CMK (cell line): ENCODE measurements around the gene TTBK1.

Experiments used
- DNase-seq: peaks from one replicate; pipeline ENCODE4 v3.0.0-alpha.2; 2010; ENCODE audit warnings: low read depth

The TTBK1 gene

DNA sequence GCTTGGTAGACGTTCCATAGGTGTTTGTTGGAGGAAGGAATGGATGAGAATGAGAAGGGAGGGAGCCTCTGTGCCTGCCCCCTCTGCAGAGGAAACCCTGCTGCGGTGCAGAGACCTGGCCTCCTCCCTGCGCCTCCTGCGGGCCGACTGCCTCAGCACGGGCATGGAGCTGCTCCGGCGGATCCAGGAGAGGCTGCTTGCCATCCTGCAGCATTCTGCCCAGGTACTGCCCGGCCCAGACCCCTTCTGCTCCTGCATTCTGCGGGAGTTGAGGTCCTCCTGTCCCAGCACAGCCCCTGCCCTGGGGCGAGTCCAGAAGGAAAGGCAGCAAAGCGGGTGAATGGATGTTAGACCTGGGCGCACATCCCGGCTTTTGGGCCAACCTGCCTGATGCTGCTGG is 20.1 kb upstream of the TTBK1 start:
- DNase-seq = no peak

DNA sequence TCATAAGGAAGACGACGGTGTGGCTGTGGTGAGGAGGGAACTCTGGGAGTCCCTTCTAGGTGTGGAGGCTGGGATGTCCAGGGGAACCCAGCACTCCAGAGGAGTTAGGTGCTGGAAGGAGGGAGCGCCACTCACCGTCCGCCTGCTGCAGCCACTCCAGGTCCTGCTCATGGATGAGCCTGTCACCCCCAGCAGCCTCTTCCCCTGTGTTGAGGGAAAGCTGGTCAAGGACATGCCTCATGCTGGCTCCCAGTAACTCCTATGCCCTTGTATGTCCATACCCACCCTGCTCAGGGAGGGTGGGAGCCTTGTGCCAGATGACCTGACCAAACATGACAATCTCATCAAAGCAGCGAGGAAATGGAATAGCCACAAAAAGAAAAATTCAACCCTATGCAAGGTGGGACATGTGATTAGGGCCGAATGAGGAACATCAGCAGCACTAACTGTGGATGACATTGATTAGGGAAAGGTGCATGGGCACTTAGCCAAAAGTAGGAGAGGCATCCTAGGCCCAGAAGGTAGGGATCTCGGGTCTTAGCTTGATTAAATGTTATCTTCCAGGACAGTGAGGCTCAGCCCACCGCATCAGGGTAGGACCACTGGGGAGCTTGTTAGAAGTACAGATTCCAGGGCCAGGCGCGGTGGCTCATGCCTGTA is 17.0 kb upstream of the TTBK1 start:
- peak; percentile 43 for DNase-seq

DNA sequence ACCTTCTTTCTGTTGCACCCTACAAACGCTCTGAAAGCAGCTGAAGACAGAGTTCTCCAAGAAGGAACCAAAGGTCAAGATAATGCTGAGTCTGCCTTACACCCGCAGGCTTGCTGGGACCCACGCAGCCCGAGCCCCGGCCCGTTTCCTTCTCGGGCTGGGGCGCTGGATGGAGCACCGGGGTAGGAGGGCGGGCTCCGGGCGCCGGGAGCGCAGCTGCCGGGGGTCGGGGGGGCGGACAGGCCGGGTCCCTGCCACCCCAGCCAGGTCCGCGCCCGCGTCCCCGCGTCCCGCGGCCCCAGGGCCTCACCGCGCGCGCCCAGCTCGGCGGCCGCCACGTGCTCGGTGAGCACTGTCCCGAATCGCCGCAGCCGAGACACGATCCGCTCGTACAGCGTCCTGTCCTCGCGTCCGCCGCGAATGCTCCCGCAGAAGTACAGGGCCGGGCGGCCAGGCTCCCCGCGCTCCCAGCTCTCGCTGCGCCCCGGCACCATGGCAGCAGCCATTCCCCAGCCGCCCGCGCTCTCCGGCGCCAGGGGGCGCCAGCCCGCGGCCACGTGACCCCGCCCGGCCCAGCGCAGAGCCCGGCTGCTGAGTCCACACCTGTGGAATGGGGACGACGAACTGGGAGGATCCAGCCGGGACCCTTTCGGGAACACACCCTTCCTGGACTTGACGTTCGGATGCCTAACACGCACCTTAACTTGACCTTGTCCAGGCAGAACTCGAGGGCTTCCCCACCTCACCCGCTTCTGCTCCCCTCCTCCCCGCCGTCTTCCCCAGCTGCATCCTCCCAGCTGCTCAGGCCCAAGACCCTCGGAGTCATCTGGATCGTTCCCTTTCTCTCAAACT is 14.1 kb upstream of the TTBK1 start, which contains the start of gene DNPH1:
DNPH1 (minus strand) TSS at position 531 of the 852 bp plus-strand sequence; CDS start at position 506, 25 bp downstream.
- DNase-seq = peak; percentile 47

DNA sequence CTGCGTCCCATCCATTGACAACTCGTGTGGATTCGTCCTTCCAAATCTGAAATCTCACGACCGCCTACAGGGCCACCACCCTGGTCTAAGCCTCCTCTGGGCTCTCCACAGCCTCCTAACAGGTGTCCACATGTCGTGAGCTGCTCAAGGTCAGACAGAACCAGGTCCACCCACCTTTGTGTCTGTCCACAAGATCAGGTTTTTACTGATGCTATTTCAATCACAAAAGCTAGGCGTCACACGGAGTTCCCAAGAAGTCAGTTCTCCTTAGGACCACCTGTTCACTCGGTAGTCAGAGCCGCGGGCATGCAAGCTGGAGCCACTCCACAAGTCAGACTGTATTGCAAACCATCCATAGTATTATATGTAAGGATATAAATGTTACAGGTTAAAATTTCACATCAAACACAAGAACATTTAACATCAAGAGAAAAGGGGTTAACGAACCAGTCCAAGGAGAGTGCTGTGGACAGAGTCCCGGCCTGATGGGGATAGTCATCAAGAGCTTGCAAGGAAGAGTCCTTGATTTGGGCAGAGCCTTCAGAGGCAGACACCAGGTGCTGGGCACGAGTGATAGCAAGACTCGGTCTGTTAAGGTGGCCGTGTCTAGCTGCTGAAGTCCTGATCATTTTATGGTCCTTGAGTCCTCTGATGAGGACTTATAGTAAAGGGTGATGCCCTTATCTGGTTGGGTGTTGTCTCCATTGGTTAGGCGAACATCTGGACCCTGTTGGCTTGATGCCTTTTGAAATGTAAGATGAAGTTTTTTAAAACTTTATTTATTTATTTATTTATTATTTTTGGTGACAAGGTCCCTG is 13.3 kb upstream of the TTBK1 start:
- DNase-seq = no peak

DNA sequence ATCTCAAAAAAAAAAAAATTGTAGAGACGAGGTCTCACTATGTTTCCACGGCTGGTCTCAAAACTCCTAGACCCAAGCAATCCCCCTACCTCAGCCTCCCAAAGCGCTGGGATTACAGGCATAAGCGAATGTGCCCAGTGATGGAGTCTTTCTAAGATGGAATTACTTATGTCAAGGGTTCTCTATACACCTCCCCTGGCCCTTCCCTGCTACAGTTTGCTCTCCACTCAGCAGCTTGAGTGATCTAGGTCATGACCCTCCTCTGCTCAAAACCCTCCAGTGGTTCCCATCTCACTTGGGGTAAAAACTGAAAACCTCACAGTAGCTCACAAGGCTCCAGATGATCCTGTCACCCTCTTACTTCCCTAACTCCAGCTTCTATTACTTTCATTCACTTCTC is 12.2 kb upstream of the TTBK1 start:
- DNase-seq = no peak

DNA sequence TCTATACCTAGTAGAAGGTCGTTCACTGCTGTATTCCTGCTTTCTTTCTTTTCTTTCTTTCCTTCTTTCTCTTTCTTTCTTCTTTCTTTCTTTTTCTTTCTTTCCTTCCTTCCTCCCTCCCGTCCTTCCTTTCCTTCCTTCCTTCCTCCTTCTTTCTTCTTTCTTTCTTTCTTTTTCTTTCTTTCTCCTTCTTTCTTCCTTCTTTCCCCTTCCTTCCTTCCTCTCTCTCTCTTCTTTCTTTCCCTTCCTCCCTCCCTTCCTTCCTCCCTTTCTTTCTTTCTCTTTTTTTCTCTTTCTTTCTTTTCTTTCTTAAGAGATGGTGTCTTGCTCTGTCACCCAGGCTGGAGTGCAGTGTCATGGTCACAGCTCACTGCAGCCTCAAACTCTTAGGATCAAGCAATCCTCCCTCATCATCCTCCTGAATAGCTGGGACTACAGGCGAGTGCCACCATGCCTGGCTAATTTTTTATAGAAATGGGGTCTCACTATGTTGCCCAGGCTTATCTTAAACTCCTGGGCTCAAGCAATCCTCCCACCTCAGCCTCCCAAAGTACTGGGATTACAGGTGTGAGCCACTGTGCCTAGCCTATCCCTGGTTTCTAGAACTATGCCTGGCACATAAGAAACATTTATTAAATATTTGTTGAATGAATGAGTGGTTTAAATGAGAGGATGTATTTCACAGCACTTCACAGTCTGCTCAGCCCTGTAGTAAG is 11.4 kb upstream of the TTBK1 start:
- DNase-seq = no peak

DNA sequence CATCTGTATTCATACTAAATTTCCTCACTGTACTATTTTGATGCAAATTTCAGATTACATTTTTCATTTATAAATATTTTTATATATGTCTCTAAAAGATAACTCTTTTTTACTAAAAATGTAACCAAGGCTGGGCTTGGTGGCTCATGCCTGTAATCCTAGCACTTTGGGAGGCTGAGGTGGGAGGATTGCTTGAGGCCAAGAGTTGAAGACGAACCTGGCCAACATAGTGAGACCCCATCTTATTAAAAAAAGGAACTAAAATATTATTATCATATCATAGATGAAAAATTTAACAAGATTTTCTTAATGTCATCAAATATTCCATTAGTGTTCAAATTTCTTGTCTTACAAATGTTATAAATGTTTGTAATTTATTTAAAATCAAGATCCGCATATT is 7.4 kb upstream of the TTBK1 start:
- DNase-seq = no peak

DNA sequence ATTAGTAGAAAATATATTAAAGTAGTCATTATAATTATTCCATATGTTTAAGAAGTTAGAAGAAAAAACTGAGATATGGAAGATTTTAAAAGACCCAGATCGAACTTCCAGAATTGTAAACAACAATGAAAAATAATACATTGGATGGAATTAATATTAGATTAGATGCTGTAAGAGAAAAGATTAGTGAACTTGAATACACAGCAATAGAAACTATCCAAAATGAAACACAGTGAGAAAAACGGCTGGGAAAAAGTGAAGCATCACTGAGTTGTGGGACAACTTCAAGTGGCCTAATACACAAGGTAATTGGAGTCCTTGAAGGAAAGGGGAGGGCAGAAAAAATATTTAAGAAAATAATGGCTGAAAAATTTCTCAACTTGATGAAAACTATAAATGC is 4.2 kb upstream of the TTBK1 start:
- DNase-seq = no peak

DNA sequence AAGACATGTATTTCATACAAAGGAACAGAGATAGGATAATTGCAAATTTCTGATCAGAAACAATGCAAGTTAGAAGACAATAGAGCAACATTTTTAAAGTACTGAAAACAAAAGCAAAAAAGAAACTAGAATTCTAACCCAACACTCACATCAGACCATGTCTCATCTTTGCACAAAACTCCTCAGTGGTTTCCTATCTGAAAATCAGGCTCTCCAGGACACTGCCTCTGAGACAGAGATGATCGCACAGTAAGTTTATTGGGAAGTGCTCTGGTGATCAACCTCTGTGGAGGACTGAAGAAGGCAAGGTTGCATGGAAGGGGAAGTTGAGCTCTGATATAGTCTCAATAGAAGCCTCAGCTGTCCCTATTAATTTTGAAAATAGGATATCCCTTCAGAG is 2.3 kb upstream of the TTBK1 start:
- DNase-seq = no peak

DNA sequence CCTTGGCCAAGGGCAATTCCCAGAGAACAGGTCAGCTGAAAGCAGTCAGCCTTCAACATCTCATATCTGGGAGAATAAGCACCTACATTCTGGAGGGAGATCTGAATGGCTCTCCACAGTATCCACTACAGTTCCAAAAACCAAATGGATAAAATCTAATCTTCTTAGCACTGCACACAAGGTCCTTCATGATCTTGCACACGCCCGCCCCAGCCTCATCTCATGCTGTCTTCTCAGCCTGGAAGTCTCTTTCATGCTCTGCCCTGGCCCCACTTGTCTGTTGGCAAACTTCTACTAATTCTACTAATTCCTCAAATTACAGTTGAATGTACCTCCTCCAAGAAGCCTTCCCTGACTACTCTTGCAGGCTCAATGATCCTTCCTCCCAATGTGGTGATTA is 1.8 kb upstream of the TTBK1 start:
- DNase-seq = no peak

DNA sequence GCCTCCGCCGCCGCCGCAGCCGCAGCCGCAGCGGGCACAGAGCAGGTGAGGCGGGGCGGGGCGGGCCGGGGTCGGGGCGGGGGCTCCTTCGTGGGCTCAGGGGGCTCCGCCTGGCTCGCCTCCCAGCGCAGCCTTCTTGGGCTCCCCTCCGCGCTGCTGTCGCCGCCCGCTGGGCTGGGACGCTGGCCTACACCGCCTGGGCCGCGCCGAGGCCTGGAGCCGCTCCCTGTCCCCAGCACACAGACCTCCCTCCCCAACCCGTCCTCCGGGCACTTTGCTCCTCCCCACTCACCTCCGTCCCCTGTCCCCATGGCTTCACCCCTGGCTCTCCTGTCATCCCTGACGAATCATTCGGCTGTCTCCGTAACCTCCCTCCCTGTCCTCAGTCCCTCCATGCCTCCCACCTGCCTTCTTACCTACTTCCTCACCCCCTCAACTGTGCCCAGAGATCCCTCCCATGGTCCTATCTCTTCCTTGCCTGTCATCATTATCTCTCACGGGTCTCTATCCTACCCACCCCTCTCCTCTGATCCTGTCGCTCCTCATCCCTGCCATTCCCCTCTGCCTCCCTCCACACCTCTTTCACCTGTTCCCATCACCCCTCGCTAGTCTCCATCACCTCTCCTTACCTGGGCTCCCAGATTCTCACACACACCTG is 512 bp downstream of the TTBK1 start:
- DNase-seq = no peak

DNA sequence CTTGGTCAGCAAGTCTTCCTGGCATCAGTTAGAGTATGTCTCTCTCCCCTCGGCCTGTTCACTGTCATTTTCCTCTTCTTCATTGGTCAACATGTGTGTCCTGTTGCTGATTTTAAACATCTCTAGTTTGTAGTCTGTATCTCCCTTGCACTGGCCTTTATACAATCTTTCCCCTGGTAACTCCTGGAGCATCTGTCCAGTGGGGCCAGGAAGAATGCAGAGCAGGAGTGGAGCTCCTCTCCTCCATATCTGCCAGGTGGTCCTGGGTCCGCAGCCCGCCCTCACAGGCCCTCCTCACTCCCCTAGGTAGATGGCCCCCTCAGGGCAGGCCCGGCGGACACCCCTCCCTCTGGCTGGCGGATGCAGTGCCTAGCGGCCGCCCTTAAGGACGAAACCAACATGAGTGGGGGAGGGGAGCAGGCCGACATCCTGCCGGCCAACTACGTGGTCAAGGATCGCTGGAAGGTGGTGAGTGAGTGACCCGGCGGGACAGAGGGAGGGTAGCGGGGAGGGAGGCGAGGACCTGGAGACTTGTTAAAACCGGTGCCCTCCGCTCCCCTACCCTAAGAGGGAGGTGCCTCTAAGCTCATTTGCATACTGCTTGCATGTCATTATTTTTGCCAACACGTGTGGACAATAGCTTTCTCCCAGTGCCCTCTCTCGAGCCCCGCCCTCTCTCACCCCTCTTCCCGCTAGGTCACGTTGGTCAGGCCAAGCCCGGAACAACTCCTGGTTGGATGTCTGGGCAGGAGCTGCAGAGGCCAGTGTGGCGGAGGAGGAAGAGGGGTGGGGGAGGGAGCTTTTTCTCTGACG is 3.2 kb downstream of the TTBK1 start:
- DNase-seq = peak; percentile 96

DNA sequence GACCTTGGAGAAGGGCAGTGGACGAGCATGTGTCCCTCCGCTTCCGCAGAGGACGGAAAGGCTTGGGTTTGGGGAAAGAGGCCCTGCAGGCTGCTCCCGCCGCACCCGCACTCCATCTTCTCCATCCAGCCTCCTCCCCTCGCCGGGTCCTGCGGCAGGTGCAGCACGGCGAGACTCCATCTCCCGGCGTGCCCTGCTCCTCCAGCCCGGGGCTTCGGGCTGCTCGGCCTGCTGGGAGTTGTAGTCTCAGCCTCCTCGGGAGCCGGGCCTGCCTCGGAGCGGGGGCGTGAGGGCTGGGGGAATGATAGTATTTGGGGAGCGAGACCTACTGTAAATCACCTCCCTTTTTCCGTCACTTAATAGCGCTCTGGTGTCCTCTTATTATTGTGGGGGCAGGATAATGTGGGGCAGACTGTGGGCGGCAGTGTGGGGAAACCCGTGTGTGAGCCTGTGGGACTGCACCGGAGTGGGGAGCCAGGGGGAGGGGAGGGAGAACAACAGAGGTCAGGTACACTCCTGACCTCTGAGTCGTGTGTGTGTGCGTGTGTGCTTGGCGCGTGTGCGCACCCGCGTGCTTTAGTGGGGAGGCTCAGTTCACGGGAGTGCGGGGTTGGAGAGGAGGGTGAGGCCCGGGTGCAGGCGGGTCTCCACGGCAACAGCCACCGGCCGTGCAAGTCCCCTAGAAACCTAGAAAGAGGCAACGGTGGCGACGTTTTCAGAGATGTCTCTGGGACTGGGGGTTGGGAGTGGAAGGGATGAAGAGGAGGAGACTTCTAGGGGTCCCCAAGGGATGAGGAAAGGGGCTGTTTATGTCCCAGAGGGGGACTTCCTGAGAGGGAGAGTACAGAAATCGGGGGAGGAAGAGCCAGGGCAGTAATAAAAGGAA is 4.1 kb downstream of the TTBK1 start:
- no peak for DNase-seq

DNA sequence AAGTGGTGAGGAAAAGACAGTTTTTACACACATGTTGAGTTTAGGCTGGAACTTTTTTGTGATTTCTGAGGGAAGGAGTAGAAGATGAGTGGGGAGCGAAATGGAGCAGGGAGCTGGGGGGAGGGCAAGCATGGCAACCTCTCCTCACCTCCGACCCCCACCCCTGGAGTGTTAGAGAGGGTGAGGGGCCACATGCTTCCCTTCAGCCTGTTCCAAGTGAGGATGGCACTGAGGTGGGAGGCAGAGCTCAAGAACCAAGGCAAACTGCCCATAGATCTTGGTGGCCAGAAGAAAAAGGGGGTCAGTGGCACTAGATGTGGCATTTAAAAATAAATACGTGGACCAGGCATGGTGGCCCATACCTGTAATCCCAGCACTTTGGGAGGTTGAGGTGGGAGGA is 4.8 kb downstream of the TTBK1 start:
- no peak for DNase-seq

DNA sequence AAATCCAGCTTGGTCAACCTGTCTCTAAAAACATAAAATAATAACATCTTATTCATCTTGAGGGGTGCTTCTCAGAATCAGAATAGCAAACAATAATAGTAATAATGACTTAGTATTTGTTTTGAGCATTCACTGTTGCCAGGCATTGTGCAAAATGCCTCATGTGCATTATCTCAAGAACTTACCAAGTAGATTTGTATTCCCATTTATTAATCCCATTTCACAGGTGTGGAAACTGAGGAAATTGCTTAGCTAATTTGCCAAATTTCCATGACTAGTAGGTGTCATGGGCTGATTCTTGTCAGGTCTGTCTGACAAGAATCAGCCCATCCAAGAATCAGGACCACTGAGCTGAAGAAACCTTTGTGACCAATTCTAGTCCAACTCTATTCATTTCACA is 5.5 kb downstream of the TTBK1 start:
- no peak for DNase-seq

DNA sequence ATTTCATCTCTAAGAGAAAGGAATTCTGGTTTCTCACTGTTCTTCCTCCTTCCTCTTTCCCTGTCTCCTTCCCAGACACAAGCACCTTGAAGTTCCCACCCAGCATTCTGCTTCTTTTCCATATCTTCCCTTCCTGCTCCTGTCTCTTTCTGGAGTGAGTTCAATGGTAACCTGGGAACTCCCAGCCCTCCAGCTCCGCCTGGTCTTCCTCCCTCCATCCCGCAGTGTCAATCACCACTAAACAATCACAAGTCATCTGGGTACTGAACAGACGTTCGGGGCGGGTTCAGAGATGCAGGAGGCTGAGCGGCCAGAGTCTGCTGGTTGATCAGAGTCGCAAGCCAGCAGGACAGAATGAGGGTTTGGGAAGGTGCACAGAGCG is 7.7 kb downstream of the TTBK1 start:
- DNase-seq = no peak

DNA sequence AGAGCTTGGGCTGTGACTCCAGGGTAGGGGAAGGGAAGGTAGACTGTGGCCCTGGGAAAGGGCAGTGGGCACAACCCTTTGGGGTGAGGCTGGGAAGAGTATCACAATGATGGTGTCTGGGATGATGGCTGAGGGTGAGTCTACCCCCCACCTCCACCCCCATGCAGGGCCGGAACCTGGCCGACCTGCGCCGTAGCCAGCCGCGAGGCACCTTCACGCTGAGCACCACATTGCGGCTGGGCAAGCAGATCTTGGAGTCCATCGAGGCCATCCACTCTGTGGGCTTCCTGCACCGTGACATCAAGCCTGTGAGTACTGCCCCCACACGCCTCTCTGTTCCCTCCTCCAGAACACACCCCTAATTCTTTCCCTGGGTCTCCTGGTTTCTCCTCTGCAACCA is 10.1 kb downstream of the TTBK1 start:
- no peak for DNase-seq

DNA sequence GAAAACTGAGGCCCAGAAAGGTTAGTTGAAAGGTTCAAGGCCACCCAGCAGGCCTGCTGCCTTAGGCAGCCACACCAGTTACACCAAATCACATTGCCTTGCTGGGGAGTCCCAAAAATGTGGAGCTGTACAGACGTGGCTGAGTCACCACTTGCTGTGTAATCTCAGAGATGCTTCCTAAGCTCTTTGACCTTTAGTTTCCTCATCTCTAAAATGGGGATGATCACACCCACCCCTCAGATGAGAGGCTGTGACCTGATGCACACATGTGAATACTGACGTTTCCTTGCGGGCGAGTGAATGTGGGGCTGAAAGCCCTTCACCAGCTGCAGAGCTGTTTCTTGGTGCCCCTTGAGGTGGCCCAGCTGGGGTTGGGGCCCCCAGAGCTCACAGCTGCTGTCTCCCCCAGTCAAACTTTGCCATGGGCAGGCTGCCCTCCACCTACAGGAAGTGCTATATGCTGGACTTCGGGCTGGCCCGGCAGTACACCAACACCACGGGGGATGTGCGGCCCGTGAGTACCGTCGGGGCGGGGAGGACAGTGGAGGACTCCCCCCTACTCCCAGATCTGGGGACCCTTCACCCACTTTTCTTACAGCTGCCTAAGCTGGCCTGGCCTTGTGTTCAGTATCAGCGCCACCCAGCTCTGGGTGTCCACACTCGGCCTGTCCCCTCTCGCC is 11.0 kb downstream of the TTBK1 start:
- DNase-seq = no peak

DNA sequence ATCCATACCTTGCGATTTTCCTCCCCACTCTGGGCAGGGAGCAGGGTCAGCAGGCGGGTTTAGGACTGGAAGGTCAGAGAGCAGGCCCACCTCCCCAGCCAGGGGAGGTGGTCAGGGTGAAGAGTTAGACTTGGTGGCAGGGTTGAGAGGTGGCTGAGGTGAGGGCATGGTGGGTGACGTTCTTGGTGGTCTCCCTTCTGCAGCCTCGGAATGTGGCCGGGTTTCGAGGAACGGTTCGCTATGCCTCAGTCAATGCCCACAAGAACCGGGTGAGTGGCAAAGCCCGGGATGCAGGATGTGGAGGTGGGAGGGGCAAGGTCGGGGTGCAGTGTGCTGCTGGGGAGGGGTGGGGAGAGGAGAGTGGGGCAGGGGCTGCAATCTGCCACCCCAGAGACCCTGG is 11.6 kb downstream of the TTBK1 start:
- DNase-seq = no peak
